ENCODE data around the gene MC1R. TPM values are rescaled to one million over a fixed set of nuclear protein-coding genes. Genes with fewer than 3 reads are reported as not detected.

The MC1R gene
- total and polyA plus RNA-seq, 2 of the 8 experiments (the other 6 are each of a cell fraction or from before 2014, with no cell fraction given) = 2.2 to 2.9 TPM

DNA sequence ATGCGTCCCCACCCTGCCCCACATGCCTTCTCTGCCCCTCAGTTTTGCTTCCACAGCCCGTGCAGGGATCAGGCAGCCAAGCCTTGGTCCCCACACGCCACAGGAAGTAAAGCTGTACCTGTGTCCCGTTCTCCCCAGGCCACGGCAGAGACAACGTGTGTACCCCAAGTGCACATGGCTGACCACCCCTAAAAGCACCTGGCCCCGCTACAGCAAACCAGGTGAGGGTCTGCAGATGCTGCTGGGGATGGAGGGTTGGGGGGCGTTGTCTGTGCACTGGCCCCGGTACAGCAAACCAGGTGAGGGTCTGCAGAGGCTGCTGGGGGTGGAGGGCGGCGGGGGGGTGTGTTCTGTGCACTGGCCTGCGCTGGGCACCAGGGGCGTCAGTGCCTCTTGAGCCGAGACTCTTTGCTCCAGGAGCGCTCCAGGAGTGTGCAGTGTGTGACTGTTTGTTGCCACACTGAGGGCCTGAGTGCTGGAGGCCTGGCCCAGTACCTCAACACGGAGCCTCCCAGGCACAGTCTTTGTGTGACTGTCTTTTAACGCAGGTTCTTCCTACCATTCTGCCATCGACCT lies 26.5 kb upstream of the MC1R start:
- Histone ChIP-seq H3K4ac (replicated peaks; ENCODE audit: insufficient read length, low read depth, low read length) (no peak overlapping the region), H3K27me3 (replicated peaks in 1 of 4; ENCODE audit: control insufficient read depth in 3 of 4, extremely low read depth in 1 of 4, insufficient read depth in 3 of 4, low read length in 3 of 4) (no peaks in the 10 kb centered on the region), H2BK5ac (ENCODE audit: low read depth, low read length) (no peak overlapping the region), H4K8ac (ENCODE audit: extremely low read depth, insufficient read depth, low read length) (no peak overlapping the region; the same call in 1 of the 2 replicates), H4K91ac (replicated peaks; ENCODE audit: insufficient read length, low read length) (no peak overlapping the region), H2BK12ac (ENCODE audit: low read depth, low read length) (no peak overlapping the region), H3K9me3 (ENCODE audit: insufficient read depth in 2 of 2, low read depth in 1 of 2, low read length in 1 of 2) (no peaks in the 10 kb centered on the region), H3K18ac (ENCODE audit: extremely low read depth, low read length) (no peak overlapping the region), H3K27ac (ENCODE audit: low read depth, low read length) (no peak overlapping the region), H3K4me2 (ENCODE audit: insufficient read depth in 1 of 2, low read depth in 2 of 2, low read length in 2 of 2) (no peak overlapping the region), H3K14ac (ENCODE audit: insufficient read length) (no peak overlapping the region), H2BK15ac (ENCODE audit: low read length) (no peak overlapping the region), H3K23ac (ENCODE audit: insufficient read length) (no peak overlapping the region), H2AK5ac (ENCODE audit: low read depth, low read length) (no peak overlapping the region), H3K23me2 (ENCODE audit: low read depth, low read length) (no peaks in the 10 kb centered on the region), H3K56ac (replicated peaks; ENCODE audit: insufficient read length, low read depth, low read length) (no peak overlapping the region), H3K4me1 (replicated peaks in 1 of 4; ENCODE audit: control insufficient read depth in 3 of 4, insufficient read depth in 4 of 4, low read length in 3 of 4) (no peaks in the 10 kb centered on the region), H4K20me1 (replicated peaks in 1 of 2; ENCODE audit: control insufficient read depth in 1 of 2, insufficient read depth in 2 of 2, low read length in 2 of 2) (peaks cover 5 to 14% of the 10 kb centered on the region in 2 experiments), H2BK20ac (ENCODE audit: low read length) (no peak overlapping the region), H2BK120ac (replicated peaks; ENCODE audit: low read depth, low read length) (no peak overlapping the region), H3K36me3 (ENCODE audit: control insufficient read depth in 2 of 4, insufficient read depth in 4 of 4, low read length in 3 of 4) (peaks cover 2 to 33% (median 20%) of the 10 kb centered on the region in 4 experiments; a peak in 6 of 8 replicates), H3K9ac (replicated peaks in 1 of 4; ENCODE audit: extremely low read depth in 1 of 4, low read depth in 3 of 4, low read length in 3 of 4) (no peak overlapping the region), H3K4me3 (ENCODE audit: extremely low read depth in 1 of 4, insufficient read depth in 2 of 4, low read depth in 3 of 4, low read length in 4 of 4) (no peak overlapping the region), H2AFZ (ENCODE audit: low read length) (no peak overlapping the region), H3K79me2 (ENCODE audit: control insufficient read depth in 1 of 2, insufficient read depth in 2 of 2, low read length in 2 of 2) (no peaks in the 10 kb centered on the region), H3K79me1 (ENCODE audit: low read depth, low read length) (peaks cover 2% of the 10 kb centered on the region; the same call in 1 of the 2 replicates), H4K5ac (ENCODE audit: insufficient read length, low read depth, low read length) (no peak overlapping the region)
- DNase-seq (ENCODE audit: low read depth in 1 of 2, low spot score in 2 of 2) (no peak), FAIRE-seq (no peak)
- WGBS, 2 experiments (ENCODE audit: extremely low coverage in 1 of 2, insufficient coverage in 1 of 2, insufficient read length in 1 of 2, insufficient replicate concordance in 2 of 2, low coverage in 1 of 2, low lambda C conversion rate in 2 of 2, missing lambda C conversion rate in 1 of 2) = 95% methylated on average over 18 of the region's 18 CpGs; no CpG with 5 or more reads in 1 of the 2 experiments
- CTCF ChIA-PET (ENCODE audit: partially characterized antibody) = interaction anchor here (0.8 to 1.3 kb wide), 2 partner anchors 31 to 188 kb away, joined by 3 read pairs; no protein-coding TSS in a partner anchor
- POLR2A ChIA-PET (ENCODE audit: partially characterized antibody) = no interaction called here
- no peak for TF ChIP-seq POLR2AphosphoS5 (IDR thresholded peaks at IDR 0.05; ENCODE audit: low read depth, low read length)
- no peak for TF ChIP-seq PHF8 (conservative IDR thresholded peaks at IDR 0.05; ENCODE audit: low read depth, low read length)
- no peak for TF ChIP-seq RXRA (IDR thresholded peaks at IDR 0.05; ENCODE audit: insufficient read depth, low read depth, low read length)
- TF ChIP-seq, protein P1, sequence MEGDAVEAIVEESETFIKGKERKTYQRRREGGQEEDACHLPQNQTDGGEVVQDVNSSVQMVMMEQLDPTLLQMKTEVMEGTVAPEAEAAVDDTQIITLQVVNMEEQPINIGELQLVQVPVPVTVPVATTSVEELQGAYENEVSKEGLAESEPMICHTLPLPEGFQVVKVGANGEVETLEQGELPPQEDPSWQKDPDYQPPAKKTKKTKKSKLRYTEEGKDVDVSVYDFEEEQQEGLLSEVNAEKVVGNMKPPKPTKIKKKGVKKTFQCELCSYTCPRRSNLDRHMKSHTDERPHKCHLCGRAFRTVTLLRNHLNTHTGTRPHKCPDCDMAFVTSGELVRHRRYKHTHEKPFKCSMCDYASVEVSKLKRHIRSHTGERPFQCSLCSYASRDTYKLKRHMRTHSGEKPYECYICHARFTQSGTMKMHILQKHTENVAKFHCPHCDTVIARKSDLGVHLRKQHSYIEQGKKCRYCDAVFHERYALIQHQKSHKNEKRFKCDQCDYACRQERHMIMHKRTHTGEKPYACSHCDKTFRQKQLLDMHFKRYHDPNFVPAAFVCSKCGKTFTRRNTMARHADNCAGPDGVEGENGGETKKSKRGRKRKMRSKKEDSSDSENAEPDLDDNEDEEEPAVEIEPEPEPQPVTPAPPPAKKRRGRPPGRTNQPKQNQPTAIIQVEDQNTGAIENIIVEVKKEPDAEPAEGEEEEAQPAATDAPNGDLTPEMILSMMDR (IDR thresholded peaks at IDR 0.05; ENCODE audit: control extremely low read depth in 1 of 3, insufficient read depth in 1 of 3, low read depth in 1 of 3, low read length in 3 of 3) = peak in 1 of 3 experiments; percentile 23; a peak in 1 of 4 replicates
- TF ChIP-seq EP300 (IDR thresholded peaks at IDR 0.05; ENCODE audit: borderline replicate concordance in 1 of 2, low read depth in 2 of 2, low read length in 2 of 2) = no peak
- no peak for TF ChIP-seq HDAC6 (IDR thresholded peaks at IDR 0.05; ENCODE audit: low read depth, low read length)
- 0 out of 4 replicates have a peak, but pooled peaks of 1 of the 2 experiments have one; percentile 5 for TF ChIP-seq RAD21 (IDR thresholded peaks at IDR 0.05 in 1 of 2, conservative IDR thresholded peaks at IDR 0.05 in 1 of 2; ENCODE audit: low read depth in 2 of 2, low read length in 2 of 2)
- no peak for TF ChIP-seq RNF2 (IDR thresholded peaks at IDR 0.05; ENCODE audit: borderline replicate concordance, low read depth, low read length, missing control alignments, poor library complexity, severe bottlenecking)
- no peak for TF ChIP-seq SP1 (IDR thresholded peaks at IDR 0.05; ENCODE audit: low read depth, low read length)
